ENCODE measurements around the gene KLF12. TPM values are rescaled to one million over a fixed set of nuclear protein-coding genes. Genes with fewer than 3 reads are reported as not detected.

KLF12 gene
- total and polyA plus RNA-seq, 2 donors (not counting 3 experiments of a cell fraction or from before 2014, with no cell fraction given), result 16.0 to 25.9 TPM

DNA sequence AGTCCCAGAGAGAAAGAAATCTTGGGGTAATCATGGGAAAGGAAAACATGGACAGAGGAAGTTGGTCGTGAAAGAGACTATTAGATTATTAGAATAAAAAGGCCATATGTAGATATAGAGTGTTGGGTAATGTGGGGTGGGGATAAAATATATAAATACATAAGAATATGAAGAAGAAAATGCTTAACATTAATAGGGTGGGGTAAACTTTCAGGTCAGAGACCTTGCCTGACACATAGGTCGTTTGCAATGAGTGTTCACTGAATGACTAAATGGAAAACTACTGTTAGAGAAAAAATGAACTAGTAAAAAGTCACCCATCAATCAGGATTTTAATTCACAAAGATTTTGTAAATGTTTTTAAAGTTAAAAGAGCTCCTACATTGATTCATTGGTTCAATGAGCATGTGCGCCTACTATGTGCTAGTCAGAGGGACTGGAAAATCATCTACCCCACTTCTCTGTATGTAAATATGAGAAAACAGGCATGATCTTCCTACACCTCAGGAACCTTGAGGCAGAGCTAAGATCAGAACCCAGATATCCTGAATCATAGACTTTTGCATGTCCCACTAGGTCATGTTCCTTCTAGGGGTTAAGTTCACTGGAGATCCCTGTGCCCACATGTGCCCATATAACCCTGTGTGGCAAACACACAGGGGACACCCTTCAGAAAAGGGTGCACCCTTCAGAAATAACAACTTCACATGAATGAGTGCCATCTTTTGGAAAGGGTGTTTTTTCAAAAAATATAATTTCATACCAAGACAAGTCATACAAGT lies 24.6 kb upstream of the KLF12 start:
- CTCF ChIA-PET, result no interaction called here
- FAIRE-seq, result no peak

More for the DNA sequence above, 24.6 kb upstream of the KLF12 start:
- no peak overlapping the region for H3K4me2 ChIP-seq (ENCODE audit: insufficient read depth, low read length)
- TF ChIP-seq FOS (IDR thresholded peaks at IDR 0.05; ENCODE audit: borderline replicate concordance, insufficient read depth, low read length) (no peak), EZH2 (IDR thresholded peaks at IDR 0.05; ENCODE audit: borderline replicate concordance, low read depth, low read length, severe bottlenecking) (no peak), GATA2 (IDR thresholded peaks at IDR 0.05; ENCODE audit: insufficient read depth, insufficient read length, low read depth, low read length) (no peak), JUN (IDR thresholded peaks at IDR 0.05; ENCODE audit: borderline replicate concordance, insufficient read depth, insufficient read length, low read depth) (no peak), POLR2AphosphoS5 (IDR thresholded peaks at IDR 0.05; ENCODE audit: insufficient read depth, low read depth, low read length) (no peak), POLR2A (IDR thresholded peaks at IDR 0.05; ENCODE audit: low read depth, low read length) (no peak), MYC (IDR thresholded peaks at IDR 0.05; ENCODE audit: low read depth, low read length) (no peak)
- TF ChIP-seq, protein P1, sequence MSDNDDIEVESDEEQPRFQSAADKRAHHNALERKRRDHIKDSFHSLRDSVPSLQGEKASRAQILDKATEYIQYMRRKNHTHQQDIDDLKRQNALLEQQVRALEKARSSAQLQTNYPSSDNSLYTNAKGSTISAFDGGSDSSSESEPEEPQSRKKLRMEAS (IDR thresholded peaks at IDR 0.05; ENCODE audit: insufficient read depth, insufficient read length), result no peak
- TF ChIP-seq, protein P2, sequence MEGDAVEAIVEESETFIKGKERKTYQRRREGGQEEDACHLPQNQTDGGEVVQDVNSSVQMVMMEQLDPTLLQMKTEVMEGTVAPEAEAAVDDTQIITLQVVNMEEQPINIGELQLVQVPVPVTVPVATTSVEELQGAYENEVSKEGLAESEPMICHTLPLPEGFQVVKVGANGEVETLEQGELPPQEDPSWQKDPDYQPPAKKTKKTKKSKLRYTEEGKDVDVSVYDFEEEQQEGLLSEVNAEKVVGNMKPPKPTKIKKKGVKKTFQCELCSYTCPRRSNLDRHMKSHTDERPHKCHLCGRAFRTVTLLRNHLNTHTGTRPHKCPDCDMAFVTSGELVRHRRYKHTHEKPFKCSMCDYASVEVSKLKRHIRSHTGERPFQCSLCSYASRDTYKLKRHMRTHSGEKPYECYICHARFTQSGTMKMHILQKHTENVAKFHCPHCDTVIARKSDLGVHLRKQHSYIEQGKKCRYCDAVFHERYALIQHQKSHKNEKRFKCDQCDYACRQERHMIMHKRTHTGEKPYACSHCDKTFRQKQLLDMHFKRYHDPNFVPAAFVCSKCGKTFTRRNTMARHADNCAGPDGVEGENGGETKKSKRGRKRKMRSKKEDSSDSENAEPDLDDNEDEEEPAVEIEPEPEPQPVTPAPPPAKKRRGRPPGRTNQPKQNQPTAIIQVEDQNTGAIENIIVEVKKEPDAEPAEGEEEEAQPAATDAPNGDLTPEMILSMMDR (IDR thresholded peaks at IDR 0.05; ENCODE audit: extremely low read depth in 1 of 2, insufficient read depth in 1 of 2, low read depth in 1 of 2, low read length in 2 of 2), result no peak
- no peak overlapping the region for H2AFZ ChIP-seq (ENCODE audit: low read depth, low read length)
- POLR2A ChIA-PET, result no interaction called here
- no peaks in the 10 kb centered on the region for H3K9me1 ChIP-seq (replicated peaks; ENCODE audit: control insufficient read depth, extremely low read depth, insufficient read depth, low read length)
- H3K9ac ChIP-seq (replicated peaks; ENCODE audit: extremely low read depth, insufficient read depth, low read length), result no peak overlapping the region
- no peak overlapping the region for H3K27ac ChIP-seq (ENCODE audit: insufficient read depth, low read depth, low read length)
- H4K20me1 ChIP-seq (replicated peaks; ENCODE audit: control insufficient read depth, extremely low read depth, insufficient read depth, low read length), result no peaks in the 10 kb centered on the region
- H3K4me1 ChIP-seq (ENCODE audit: control insufficient read depth, extremely low read depth, insufficient read depth, low read length), result no peaks in the 10 kb centered on the region
- intact Hi-C loops (cut with micrococcal nuclease), result no loop called here
- H3K36me3 ChIP-seq (ENCODE audit: control insufficient read depth in 2 of 2, extremely low read depth in 1 of 2, insufficient read depth in 2 of 2, low read length in 2 of 2), result no peaks in the 10 kb centered on the region
- no peaks in the 10 kb centered on the region for H3K27me3 ChIP-seq (ENCODE audit: control insufficient read depth in 2 of 2, insufficient read depth in 2 of 2, low read length in 2 of 2)
- H3K79me2 ChIP-seq (ENCODE audit: control insufficient read depth, insufficient read depth, low read length), result no peaks in the 10 kb centered on the region
- BruUV-seq (replicated peaks), result no TSS peak
- dilution Hi-C loops (cut with MboI; ENCODE audit: extremely low pct_ligation_motif_present, low sequenced_read_pairs), result no loop called here
- DNase-seq (ENCODE audit: low read depth, low spot score), result no peak
- no peaks in the 10 kb centered on the region for H3K9me3 ChIP-seq (replicated peaks; ENCODE audit: control insufficient read depth, insufficient read depth, low read length)
- no peak overlapping the region for H3K4me3 ChIP-seq (replicated peaks in 1 of 3; ENCODE audit: insufficient read depth in 1 of 3, low read depth in 1 of 3, low read length in 3 of 3)

All from endothelial cell of umbilical vein (primary cell).